ENCODE measurements around the gene IL26. TPM values are rescaled to one million over a fixed set of nuclear protein-coding genes. Genes with fewer than 3 reads are reported as not detected.

The IL26 gene
- total and polyA plus RNA-seq, 2 donors (not counting 3 experiments of a cell fraction or from before 2014, with no cell fraction given): not detected

DNA sequence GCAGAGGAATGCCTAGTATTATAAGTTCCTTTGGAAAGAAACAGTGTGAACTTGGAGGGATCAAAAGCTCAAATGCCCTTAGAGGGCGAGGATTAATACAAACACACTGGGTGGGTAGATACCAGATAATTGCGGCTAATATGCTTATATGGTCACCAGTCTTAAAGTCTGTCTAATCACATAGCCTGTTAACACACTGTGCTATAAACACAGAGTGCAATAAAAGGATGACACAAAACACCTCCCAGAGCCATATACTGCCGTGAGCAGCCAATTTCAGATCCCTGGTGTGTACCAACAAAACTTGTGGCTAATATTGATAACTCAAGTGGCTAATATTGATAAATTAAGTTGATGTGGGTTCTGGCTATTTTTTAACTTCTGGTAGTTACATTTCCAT is 1.7 kb upstream of the IL26 start:
- ChIA-PET POLR2A (no interaction called here), CTCF (no interaction called here)
- TF ChIP-seq FOS (IDR thresholded peaks at IDR 0.05; ENCODE audit: borderline replicate concordance, insufficient read depth, low read length): no peak
- no peak for TF ChIP-seq POLR2AphosphoS5 (IDR thresholded peaks at IDR 0.05; ENCODE audit: insufficient read depth, low read depth, low read length)
- TF ChIP-seq, protein P1, sequence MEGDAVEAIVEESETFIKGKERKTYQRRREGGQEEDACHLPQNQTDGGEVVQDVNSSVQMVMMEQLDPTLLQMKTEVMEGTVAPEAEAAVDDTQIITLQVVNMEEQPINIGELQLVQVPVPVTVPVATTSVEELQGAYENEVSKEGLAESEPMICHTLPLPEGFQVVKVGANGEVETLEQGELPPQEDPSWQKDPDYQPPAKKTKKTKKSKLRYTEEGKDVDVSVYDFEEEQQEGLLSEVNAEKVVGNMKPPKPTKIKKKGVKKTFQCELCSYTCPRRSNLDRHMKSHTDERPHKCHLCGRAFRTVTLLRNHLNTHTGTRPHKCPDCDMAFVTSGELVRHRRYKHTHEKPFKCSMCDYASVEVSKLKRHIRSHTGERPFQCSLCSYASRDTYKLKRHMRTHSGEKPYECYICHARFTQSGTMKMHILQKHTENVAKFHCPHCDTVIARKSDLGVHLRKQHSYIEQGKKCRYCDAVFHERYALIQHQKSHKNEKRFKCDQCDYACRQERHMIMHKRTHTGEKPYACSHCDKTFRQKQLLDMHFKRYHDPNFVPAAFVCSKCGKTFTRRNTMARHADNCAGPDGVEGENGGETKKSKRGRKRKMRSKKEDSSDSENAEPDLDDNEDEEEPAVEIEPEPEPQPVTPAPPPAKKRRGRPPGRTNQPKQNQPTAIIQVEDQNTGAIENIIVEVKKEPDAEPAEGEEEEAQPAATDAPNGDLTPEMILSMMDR (IDR thresholded peaks at IDR 0.05; ENCODE audit: extremely low read depth in 1 of 2, insufficient read depth in 1 of 2, low read depth in 1 of 2, low read length in 2 of 2): no peak
- TF ChIP-seq POLR2A (IDR thresholded peaks at IDR 0.05; ENCODE audit: low read depth, low read length): no peak
- TF ChIP-seq GATA2 (IDR thresholded peaks at IDR 0.05; ENCODE audit: insufficient read depth, insufficient read length, low read depth, low read length): no peak
- TF ChIP-seq, protein P2, sequence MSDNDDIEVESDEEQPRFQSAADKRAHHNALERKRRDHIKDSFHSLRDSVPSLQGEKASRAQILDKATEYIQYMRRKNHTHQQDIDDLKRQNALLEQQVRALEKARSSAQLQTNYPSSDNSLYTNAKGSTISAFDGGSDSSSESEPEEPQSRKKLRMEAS (IDR thresholded peaks at IDR 0.05; ENCODE audit: insufficient read depth, insufficient read length): no peak
- TF ChIP-seq MYC (IDR thresholded peaks at IDR 0.05; ENCODE audit: low read depth, low read length): no peak
- TF ChIP-seq EZH2 (IDR thresholded peaks at IDR 0.05; ENCODE audit: borderline replicate concordance, low read depth, low read length, severe bottlenecking): no peak
- no peak for TF ChIP-seq JUN (IDR thresholded peaks at IDR 0.05; ENCODE audit: borderline replicate concordance, insufficient read depth, insufficient read length, low read depth)
- peaks cover 0 to 2% of the 10 kb centered on the region in 2 experiments for H3K27me3 ChIP-seq (ENCODE audit: control insufficient read depth in 2 of 2, insufficient read depth in 2 of 2, low read length in 2 of 2)
- intact Hi-C loops (cut with micrococcal nuclease) (loop anchor here (10.0 kb wide), 3 partner anchors 183 to 577 kb away; partner anchors contain the start of genes MDM2 and RAP1B), dilution Hi-C loops (cut with MboI; ENCODE audit: extremely low pct_ligation_motif_present, low sequenced_read_pairs) (no loop called here)
- H3K4me1 ChIP-seq (ENCODE audit: control insufficient read depth, extremely low read depth, insufficient read depth, low read length): peaks cover 6% of the 10 kb centered on the region
- FAIRE-seq (no peak), DNase-seq (ENCODE audit: low read depth, low spot score) (no peak)
- H4K20me1 ChIP-seq (replicated peaks; ENCODE audit: control insufficient read depth, extremely low read depth, insufficient read depth, low read length): no peaks in the 10 kb centered on the region
- no peaks in the 10 kb centered on the region for H3K79me2 ChIP-seq (ENCODE audit: control insufficient read depth, insufficient read depth, low read length)
- H3K36me3 ChIP-seq (ENCODE audit: control insufficient read depth in 2 of 2, extremely low read depth in 1 of 2, insufficient read depth in 2 of 2, low read length in 2 of 2): no peaks in the 10 kb centered on the region
- no peak overlapping the region for H3K4me3 ChIP-seq (replicated peaks in 1 of 3; ENCODE audit: insufficient read depth in 1 of 3, low read depth in 1 of 3, low read length in 3 of 3)
- no peak overlapping the region for H2AFZ ChIP-seq (ENCODE audit: low read depth, low read length)
- H3K9me1 ChIP-seq (replicated peaks; ENCODE audit: control insufficient read depth, extremely low read depth, insufficient read depth, low read length): no peaks in the 10 kb centered on the region
- no peaks in the 10 kb centered on the region for H3K9me3 ChIP-seq (replicated peaks; ENCODE audit: control insufficient read depth, insufficient read depth, low read length)
- H3K4me2 ChIP-seq (ENCODE audit: insufficient read depth, low read length): no peak overlapping the region
- BruUV-seq (replicated peaks): no TSS peak
- no peak overlapping the region for H3K27ac ChIP-seq (ENCODE audit: insufficient read depth, low read depth, low read length)
- no peak overlapping the region for H3K9ac ChIP-seq (replicated peaks; ENCODE audit: extremely low read depth, insufficient read depth, low read length)
